ENCODE measurements around the gene RUFY4.
"Not testable (repeated sequence)": the region's sequence is repeated elsewhere in the genome, so short reads cannot be mapped to it uniquely, and the experiment has no call there.

RUFY4 gene

GRCh38 chr2:218031261-218031660, 37.8 kb upstream of the RUFY4 start:
- DNase-seq (ENCODE audit: low read depth in 1 of 2, low spot score in 1 of 2): no peak

GRCh38 chr2:218031771-218032257, 37.2 kb upstream of the RUFY4 start:
- no peak for DNase-seq (ENCODE audit: low read depth in 1 of 2, low spot score in 1 of 2)

- no peak for DNase-seq (ENCODE audit: low read depth in 1 of 2, low spot score in 1 of 2)
Measured at GRCh38 chr2:218032336-218033171, 36.5 kb upstream of the RUFY4 start.

GRCh38 chr2:218033208-218033589, 35.9 kb upstream of the RUFY4 start:
- DNase-seq (ENCODE audit: low read depth in 1 of 2, low spot score in 1 of 2): no peak

- no peak for DNase-seq (ENCODE audit: low read depth in 1 of 2, low spot score in 1 of 2)
Measured at GRCh38 chr2:218033590-218034496, 35.2 kb upstream of the RUFY4 start.

- DNase-seq (ENCODE audit: low read depth in 1 of 2, low spot score in 1 of 2): peak; percentile 31 to 66
Measured at GRCh38 chr2:218034497-218035213, 34.4 kb upstream of the RUFY4 start.

GRCh38 chr2:218035463-218036100, 33.5 kb upstream of the RUFY4 start:
- DNase-seq (ENCODE audit: low read depth in 1 of 2, low spot score in 1 of 2): no peak

GRCh38 chr2:218036371-218036770, 32.7 kb upstream of the RUFY4 start:
- DNase-seq (ENCODE audit: low read depth in 1 of 2, low spot score in 1 of 2): no peak

- DNase-seq (ENCODE audit: low read depth in 1 of 2, low spot score in 1 of 2): no peak
Measured at GRCh38 chr2:218039171-218039570, 29.9 kb upstream of the RUFY4 start.

- no peak for DNase-seq (ENCODE audit: low read depth in 1 of 2, low spot score in 1 of 2)
Measured at GRCh38 chr2:218040883-218041282, 28.2 kb upstream of the RUFY4 start.

GRCh38 chr2:218041302-218042168, 27.5 kb upstream of the RUFY4 start:
- DNase-seq (ENCODE audit: low read depth in 1 of 2, low spot score in 1 of 2): no peak

- DNase-seq (ENCODE audit: low read depth in 1 of 2, low spot score in 1 of 2): no peak
Measured at GRCh38 chr2:218043100-218043499, 26.0 kb upstream of the RUFY4 start.

GRCh38 chr2:218043701-218044109, 25.3 kb upstream of the RUFY4 start:
- no peak for DNase-seq (ENCODE audit: low read depth in 1 of 2, low spot score in 1 of 2)

- not testable (repeated sequence) for DNase-seq (ENCODE audit: low read depth in 1 of 2, low spot score in 1 of 2)
Measured at GRCh38 chr2:218044599-218044998, 24.5 kb upstream of the RUFY4 start.

- no peak for DNase-seq (ENCODE audit: low read depth in 1 of 2, low spot score in 1 of 2)
Measured at GRCh38 chr2:218046238-218046637, 22.8 kb upstream of the RUFY4 start.

GRCh38 chr2:218047536-218048225, 21.4 kb upstream of the RUFY4 start:
- no peak for DNase-seq (ENCODE audit: low read depth in 1 of 2, low spot score in 1 of 2)

- no peak for DNase-seq (ENCODE audit: low read depth in 1 of 2, low spot score in 1 of 2)
Measured at GRCh38 chr2:218051903-218052302, 17.1 kb upstream of the RUFY4 start.

- DNase-seq (ENCODE audit: low read depth in 1 of 2, low spot score in 1 of 2): no peak
Measured at GRCh38 chr2:218059289-218059688, 9.8 kb upstream of the RUFY4 start.

- no peak for DNase-seq (ENCODE audit: low read depth in 1 of 2, low spot score in 1 of 2)
Measured at GRCh38 chr2:218060118-218060517, 8.9 kb upstream of the RUFY4 start.

Data from activated CD4-positive, alpha-beta T cell treated with anti-CD3 and anti-CD28 coated beads, Interleukin-2, amount 50 U/mL, for 24 hours (primary cell).